Measurements from ENCODE around the gene KRTAP10-7.
"Not testable (repeated sequence)": the region's sequence is repeated elsewhere in the genome, so short reads cannot be mapped to it uniquely, and the experiment has no call there.

Gene KRTAP10-7

DNA sequence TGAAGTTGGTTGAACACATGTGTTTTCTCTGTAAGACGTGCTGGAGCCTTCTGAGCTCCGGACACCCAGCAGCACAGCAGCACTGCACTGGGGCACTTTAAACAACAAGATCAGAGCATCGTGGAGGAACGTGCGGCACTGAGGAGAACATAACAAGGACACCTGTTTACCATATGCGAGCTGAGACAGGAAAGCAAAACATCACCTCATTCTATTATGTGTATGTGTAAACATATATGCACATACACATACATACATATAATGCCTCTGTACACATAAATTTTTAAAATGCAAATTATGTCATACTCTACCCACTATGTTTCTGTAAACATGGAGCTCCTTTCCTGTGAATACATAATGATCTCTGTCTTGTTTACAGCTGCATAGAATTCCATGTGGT is 4.9 kb upstream of the KRTAP10-7 start:
- TF ChIP-seq, protein P1, sequence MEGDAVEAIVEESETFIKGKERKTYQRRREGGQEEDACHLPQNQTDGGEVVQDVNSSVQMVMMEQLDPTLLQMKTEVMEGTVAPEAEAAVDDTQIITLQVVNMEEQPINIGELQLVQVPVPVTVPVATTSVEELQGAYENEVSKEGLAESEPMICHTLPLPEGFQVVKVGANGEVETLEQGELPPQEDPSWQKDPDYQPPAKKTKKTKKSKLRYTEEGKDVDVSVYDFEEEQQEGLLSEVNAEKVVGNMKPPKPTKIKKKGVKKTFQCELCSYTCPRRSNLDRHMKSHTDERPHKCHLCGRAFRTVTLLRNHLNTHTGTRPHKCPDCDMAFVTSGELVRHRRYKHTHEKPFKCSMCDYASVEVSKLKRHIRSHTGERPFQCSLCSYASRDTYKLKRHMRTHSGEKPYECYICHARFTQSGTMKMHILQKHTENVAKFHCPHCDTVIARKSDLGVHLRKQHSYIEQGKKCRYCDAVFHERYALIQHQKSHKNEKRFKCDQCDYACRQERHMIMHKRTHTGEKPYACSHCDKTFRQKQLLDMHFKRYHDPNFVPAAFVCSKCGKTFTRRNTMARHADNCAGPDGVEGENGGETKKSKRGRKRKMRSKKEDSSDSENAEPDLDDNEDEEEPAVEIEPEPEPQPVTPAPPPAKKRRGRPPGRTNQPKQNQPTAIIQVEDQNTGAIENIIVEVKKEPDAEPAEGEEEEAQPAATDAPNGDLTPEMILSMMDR (conservative IDR thresholded peaks at IDR 0.05; ENCODE audit: control insufficient read depth, insufficient read depth, low read depth, low read length) = no peak
- H3K4me3 ChIP-seq (ENCODE audit: control insufficient read depth, low read depth, low read length) = no peak overlapping the region
- no peak for DNase-seq (ENCODE audit: low read depth)

DNA sequence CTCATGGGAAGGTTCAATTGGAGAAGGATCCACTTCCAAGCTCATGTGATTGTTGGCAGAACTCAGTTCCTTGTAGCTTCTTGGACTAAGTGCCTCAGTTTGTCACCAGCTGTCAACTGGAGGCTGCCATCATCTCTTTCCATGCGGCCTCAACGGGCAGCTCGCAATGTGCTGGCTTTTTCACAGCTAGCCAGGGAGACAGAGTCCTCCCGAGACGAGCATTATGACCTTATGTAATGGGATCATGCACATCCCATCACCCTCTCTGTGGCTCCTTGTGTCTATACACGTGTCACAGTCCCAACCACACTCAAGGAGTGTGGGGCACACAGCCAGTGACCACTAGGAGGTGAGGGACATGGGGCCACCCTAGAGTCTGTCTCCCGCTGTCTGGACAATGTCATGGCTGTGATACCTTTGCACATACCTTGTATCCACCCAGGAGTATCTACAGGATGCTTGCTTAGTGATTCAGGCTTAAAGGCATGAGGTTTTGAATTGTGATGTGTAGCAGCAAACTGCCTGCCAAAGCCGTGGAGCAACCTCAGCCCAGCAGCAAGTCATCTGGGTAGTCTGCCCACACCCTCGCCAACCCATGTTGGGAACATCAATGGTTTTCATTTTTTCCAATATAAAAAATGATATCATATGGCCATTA is 4.2 kb upstream of the KRTAP10-7 start:
- no peak for DNase-seq (ENCODE audit: low read depth)
- TF ChIP-seq, protein P1 (conservative IDR thresholded peaks at IDR 0.05; ENCODE audit: control insufficient read depth, insufficient read depth, low read depth, low read length) = no peak
- no peak overlapping the region for H3K4me3 ChIP-seq (ENCODE audit: control insufficient read depth, low read depth, low read length)

DNA sequence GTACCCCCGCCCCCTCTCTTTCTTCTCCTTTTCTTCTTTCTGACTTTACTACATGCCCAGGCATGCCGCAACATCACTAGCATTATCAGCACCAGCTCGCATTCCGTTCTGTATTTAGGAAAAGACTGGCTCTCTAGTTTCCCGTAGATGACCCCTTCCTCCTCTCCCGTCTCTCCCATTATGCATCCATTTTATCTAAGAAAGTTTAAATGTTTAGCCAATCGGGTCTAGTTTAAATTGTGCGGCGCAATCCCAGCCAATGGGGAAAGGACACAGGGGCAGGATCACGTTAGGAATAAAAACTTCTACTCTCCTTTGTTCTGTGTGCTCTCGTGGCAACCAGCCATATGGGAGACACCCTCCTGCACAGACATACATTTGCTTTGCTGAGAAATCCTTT is 2.3 kb upstream of the KRTAP10-7 start:
- DNase-seq (ENCODE audit: low read depth) = no peak
- TF ChIP-seq, protein P1 (conservative IDR thresholded peaks at IDR 0.05; ENCODE audit: control insufficient read depth, insufficient read depth, low read depth, low read length) = no peak
- no peak overlapping the region for H3K4me3 ChIP-seq (ENCODE audit: control insufficient read depth, low read depth, low read length)

DNA sequence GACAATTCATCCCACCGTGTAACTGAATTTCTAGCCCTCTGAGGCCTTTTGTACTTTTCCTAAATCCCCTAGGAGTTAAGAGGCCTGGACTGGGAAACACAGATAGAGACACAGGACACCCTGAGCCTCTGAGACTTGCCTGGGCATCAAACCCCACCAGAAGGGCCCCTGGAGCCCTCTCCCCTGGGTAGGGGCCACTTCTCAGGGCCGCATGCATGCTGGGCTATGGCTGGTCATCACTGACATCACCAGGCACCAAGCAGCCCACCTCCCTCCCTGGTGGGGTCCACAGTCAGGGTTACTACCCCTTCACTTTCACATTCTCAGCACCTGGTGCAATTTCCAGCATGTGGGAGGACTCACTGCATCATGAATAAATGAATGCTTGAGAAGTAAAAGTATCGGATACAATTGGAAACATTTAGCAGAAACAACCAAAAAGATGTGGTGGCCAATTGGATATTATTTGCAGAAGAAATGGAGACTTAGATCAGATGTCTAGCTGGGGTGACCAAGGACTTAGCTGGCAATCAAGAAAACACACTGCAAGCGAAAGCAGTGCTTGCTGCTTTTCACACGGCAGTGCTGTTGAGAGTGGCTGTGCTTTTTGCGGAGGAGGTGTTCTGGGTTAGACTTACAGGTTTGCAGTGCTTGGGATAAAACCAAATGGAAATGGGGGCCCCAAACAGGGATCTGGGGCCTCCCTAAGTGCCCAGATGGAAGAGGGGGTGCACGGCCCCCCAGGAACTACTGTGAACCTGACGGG is 950 bp upstream of the KRTAP10-7 start:
- no peak for DNase-seq (ENCODE audit: low read depth)
- no peak overlapping the region for H3K4me3 ChIP-seq (ENCODE audit: control insufficient read depth, low read depth, low read length)
- TF ChIP-seq, protein P1 (conservative IDR thresholded peaks at IDR 0.05; ENCODE audit: control insufficient read depth, insufficient read depth, low read depth, low read length) = no peak

DNA sequence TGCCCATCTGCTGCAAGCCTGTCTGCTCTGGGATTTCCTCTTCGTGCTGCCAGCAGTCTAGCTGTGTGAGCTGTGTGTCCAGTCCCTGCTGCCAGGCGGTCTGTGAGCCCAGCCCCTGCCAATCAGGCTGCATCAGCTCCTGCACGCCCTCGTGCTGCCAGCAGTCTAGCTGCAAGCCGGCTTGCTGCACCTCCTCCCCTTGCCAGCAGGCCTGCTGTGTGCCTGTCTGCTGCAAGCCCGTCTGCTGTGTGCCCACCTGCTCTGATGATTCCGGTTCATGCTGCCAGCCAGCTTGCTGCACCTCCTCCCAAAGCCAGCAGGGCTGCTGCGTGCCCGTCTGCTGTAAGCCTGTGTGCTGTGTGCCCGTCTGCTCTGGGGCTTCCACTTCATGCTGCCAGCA is 694 bp downstream of the KRTAP10-7 start:
- DNase-seq (ENCODE audit: low read depth); H3K4me3 ChIP-seq (ENCODE audit: control insufficient read depth, low read depth, low read length): not testable (repeated sequence)

DNA sequence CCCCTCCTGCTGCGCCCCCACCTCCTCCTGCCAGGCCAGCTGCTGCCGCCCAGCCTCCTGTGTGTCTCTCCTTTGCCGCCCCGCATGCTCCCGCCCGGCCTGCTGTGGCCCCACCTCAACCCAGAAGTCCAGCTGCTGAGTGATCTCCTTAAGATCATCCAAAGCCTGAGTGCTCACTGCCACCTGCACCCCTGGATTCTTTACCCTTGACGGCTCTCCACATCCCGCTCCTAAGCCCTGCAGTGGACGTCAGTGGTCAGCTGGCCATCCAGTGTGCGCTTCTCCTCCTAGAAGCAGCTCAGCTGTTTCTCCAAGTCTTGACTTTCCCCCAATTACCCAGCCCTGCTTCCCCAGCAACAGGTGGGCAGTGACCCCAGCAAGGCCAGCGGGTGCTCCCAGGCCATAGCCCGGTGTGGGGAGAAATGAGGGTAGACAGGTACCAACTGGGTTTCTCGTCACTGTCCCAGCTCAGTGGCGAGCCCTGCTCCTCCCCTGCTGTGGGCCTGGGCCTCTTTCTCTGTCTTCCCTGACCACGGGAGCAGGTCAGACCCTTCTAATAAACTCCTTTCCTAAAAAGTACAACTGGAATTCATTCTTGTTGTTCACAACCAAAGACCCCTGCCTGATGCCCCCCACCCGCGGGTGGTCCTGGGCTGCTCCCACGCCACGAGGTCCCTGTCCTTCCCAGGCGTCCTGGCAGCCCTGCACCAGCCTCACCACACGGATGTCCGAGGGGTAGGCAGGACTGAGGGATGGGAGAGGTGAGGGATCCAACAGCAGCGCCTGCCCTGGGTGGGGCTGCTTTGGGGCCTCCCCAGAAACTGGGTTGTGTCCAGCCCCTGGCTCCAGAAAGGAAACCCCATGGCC is 1.4 kb downstream of the KRTAP10-7 start:
- TF ChIP-seq, protein P1 (conservative IDR thresholded peaks at IDR 0.05; ENCODE audit: control insufficient read depth, insufficient read depth, low read depth, low read length) = no peak
- H3K4me3 ChIP-seq (ENCODE audit: control insufficient read depth, low read depth, low read length) = no peak overlapping the region
- no peak for DNase-seq (ENCODE audit: low read depth)

DNA sequence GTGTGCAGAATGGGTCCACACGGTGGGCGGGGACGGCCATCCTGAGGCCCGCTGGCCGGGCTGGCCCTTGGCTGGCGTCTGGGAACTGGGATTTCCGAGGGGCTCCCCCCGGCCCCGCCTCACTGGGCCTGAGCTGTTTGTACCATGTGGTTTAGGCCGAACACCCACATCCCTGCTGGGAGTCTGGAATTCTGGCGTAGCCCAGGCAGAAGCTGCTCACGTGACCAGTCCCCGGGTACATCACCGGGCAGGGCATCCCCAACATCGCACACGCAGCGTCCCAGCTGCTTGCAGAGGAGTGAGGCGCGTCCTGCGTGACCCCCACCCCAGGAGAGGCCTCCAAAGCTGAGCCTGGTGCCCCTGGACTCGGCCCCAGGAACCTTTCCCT is 2.1 kb downstream of the KRTAP10-7 start:
- no peak for DNase-seq (ENCODE audit: low read depth)
- TF ChIP-seq, protein P1 (conservative IDR thresholded peaks at IDR 0.05; ENCODE audit: control insufficient read depth, insufficient read depth, low read depth, low read length) = no peak
- H3K4me3 ChIP-seq (ENCODE audit: control insufficient read depth, low read depth, low read length) = no peak overlapping the region
